ENCODE results near the gene SHMT1.

Gene SHMT1

GRCh38 chr17:18322522-18322921, 40.8 kb downstream of the SHMT1 start:
- in situ Hi-C loops (cut with HindIII; ENCODE audit: low sequenced_read_pairs): no loop called here
- no peak for DNase-seq (ENCODE audit: low read depth, low spot score)
- TF ChIP-seq, protein P1, sequence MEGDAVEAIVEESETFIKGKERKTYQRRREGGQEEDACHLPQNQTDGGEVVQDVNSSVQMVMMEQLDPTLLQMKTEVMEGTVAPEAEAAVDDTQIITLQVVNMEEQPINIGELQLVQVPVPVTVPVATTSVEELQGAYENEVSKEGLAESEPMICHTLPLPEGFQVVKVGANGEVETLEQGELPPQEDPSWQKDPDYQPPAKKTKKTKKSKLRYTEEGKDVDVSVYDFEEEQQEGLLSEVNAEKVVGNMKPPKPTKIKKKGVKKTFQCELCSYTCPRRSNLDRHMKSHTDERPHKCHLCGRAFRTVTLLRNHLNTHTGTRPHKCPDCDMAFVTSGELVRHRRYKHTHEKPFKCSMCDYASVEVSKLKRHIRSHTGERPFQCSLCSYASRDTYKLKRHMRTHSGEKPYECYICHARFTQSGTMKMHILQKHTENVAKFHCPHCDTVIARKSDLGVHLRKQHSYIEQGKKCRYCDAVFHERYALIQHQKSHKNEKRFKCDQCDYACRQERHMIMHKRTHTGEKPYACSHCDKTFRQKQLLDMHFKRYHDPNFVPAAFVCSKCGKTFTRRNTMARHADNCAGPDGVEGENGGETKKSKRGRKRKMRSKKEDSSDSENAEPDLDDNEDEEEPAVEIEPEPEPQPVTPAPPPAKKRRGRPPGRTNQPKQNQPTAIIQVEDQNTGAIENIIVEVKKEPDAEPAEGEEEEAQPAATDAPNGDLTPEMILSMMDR (IDR thresholded peaks at IDR 0.05; ENCODE audit: low read depth, low read length): no peak
- H3K4me3 ChIP-seq (ENCODE audit: low read depth, low read length): no peak overlapping the region

- in situ Hi-C loops (cut with HindIII; ENCODE audit: low sequenced_read_pairs): no loop called here
- TF ChIP-seq, protein P1 (IDR thresholded peaks at IDR 0.05; ENCODE audit: low read depth, low read length): peak; percentile 17
Observed at GRCh38 chr17:18321309-18321708, 42.0 kb downstream of the SHMT1 start.

GRCh38 chr17:18320301-18320700, 43.0 kb downstream of the SHMT1 start:
- no peak overlapping the region for H3K4me3 ChIP-seq (ENCODE audit: low read depth, low read length)
- TF ChIP-seq, protein P1 (IDR thresholded peaks at IDR 0.05; ENCODE audit: low read depth, low read length): no peak
- in situ Hi-C loops (cut with HindIII; ENCODE audit: low sequenced_read_pairs): no loop called here
- DNase-seq (ENCODE audit: low read depth, low spot score): no peak

More at GRCh38 chr17:18321309-18321708, 42.0 kb downstream of the SHMT1 start:
- no peak for DNase-seq (ENCODE audit: low read depth, low spot score)
- no peak overlapping the region for H3K4me3 ChIP-seq (ENCODE audit: low read depth, low read length)

- in situ Hi-C loops (cut with HindIII; ENCODE audit: low sequenced_read_pairs): no loop called here
- TF ChIP-seq, protein P1 (IDR thresholded peaks at IDR 0.05; ENCODE audit: low read depth, low read length): peak; percentile 53
- DNase-seq (ENCODE audit: low read depth, low spot score): peak; percentile 43
- H3K4me3 ChIP-seq (ENCODE audit: low read depth, low read length): no peak overlapping the region
Observed at GRCh38 chr17:18319604-18320256, 43.6 kb downstream of the SHMT1 start.

GRCh38 chr17:18318771-18319450, 44.4 kb downstream of the SHMT1 start:
- no peak overlapping the region for H3K4me3 ChIP-seq (ENCODE audit: low read depth, low read length)
- TF ChIP-seq, protein P1 (IDR thresholded peaks at IDR 0.05; ENCODE audit: low read depth, low read length): no peak
- in situ Hi-C loops (cut with HindIII; ENCODE audit: low sequenced_read_pairs): no loop called here
- no peak for DNase-seq (ENCODE audit: low read depth, low spot score)

GRCh38 chr17:18318117-18318516, 45.2 kb downstream of the SHMT1 start:
- no peak overlapping the region for H3K4me3 ChIP-seq (ENCODE audit: low read depth, low read length)
- TF ChIP-seq, protein P1 (IDR thresholded peaks at IDR 0.05; ENCODE audit: low read depth, low read length): no peak
- in situ Hi-C loops (cut with HindIII; ENCODE audit: low sequenced_read_pairs): no loop called here
- no peak for DNase-seq (ENCODE audit: low read depth, low spot score)
